GM18909 (cell line): ENCODE data around the gene EHMT1.
"Not testable (repeated sequence)": the region's sequence is repeated elsewhere in the genome, so short reads cannot be mapped to it uniquely, and the experiment has no call there.

ENCODE experiments used
- ATAC-seq: cut with Tn5 transposase; IDR thresholded peaks from one replicate; pipeline ENCODE4 v1.9.1; 2021; ENCODE audit warnings: mild to moderate bottlenecking; ENCODE audit not compliant: unreplicated experiment, poor library complexity

The EHMT1 gene

GRCh38 chr9:137711678-137712105 lies 92.9 kb downstream of the EHMT1 start:
- no peak for ATAC-seq

- no peak for ATAC-seq
These were observed 96.5 kb downstream of the EHMT1 start for GRCh38 chr9:137715321-137715720.

GRCh38 chr9:137715866-137716693 lies 97.3 kb downstream of the EHMT1 start:
- ATAC-seq = not testable (repeated sequence)

GRCh38 chr9:137716694-137717287 lies 98.0 kb downstream of the EHMT1 start:
- no peak for ATAC-seq

- ATAC-seq = no peak
These were observed 99.0 kb downstream of the EHMT1 start for GRCh38 chr9:137717776-137718327.

GRCh38 chr9:137719194-137719593 lies 100.4 kb downstream of the EHMT1 start:
- no peak for ATAC-seq

- ATAC-seq = no peak
These were observed 101.8 kb downstream of the EHMT1 start for GRCh38 chr9:137720571-137721110.

- ATAC-seq = no peak
These were observed 102.7 kb downstream of the EHMT1 start for GRCh38 chr9:137721479-137721878.

- ATAC-seq = no peak
These were observed 103.1 kb downstream of the EHMT1 start for GRCh38 chr9:137721899-137722298.

- no peak for ATAC-seq
These were observed 103.7 kb downstream of the EHMT1 start for GRCh38 chr9:137722481-137722880.

- ATAC-seq = not testable (repeated sequence)
These were observed 104.6 kb downstream of the EHMT1 start for GRCh38 chr9:137723356-137723755.

- ATAC-seq = no peak
These were observed 105.1 kb downstream of the EHMT1 start for GRCh38 chr9:137723783-137724445.

- ATAC-seq = no peak
These were observed 106.0 kb downstream of the EHMT1 start for GRCh38 chr9:137724818-137725240.

- no peak for ATAC-seq
These were observed 106.8 kb downstream of the EHMT1 start for GRCh38 chr9:137725598-137725997.

- ATAC-seq = not testable (repeated sequence)
These were observed 107.5 kb downstream of the EHMT1 start for GRCh38 chr9:137726336-137726735.

- no peak for ATAC-seq
These were observed 108.0 kb downstream of the EHMT1 start for GRCh38 chr9:137726764-137727163.

- ATAC-seq = no peak
These were observed 108.9 kb downstream of the EHMT1 start for GRCh38 chr9:137727716-137728115.

GRCh38 chr9:137728444-137729311 lies 109.9 kb downstream of the EHMT1 start:
- no peak for ATAC-seq

GRCh38 chr9:137731216-137731946 lies 112.6 kb downstream of the EHMT1 start:
- no peak for ATAC-seq
